Measurements from ENCODE around the gene CMAS. TPM values are rescaled to one million over a fixed set of nuclear protein-coding genes. Genes with fewer than 3 reads are reported as not detected.

The CMAS gene
- polyA plus RNA-seq, 1 donor, result 28.0 TPM

Other genes starting within 250 kb of the CMAS start
- gene ABCC9, start 104.8 kb upstream of the CMAS start, polyA plus RNA-seq (ENCODE audit: insufficient read length), result 83.9 TPM